DND-41 (cell line): ENCODE data around the gene ZCCHC2.

ENCODE experiments used
- EZH2 ChIP-seq: IDR thresholded peaks from 3 replicates; pipeline ENCODE4 v1.6.1; 2012; ENCODE audit warnings: borderline replicate concordance, low read depth, mild to moderate bottlenecking, moderate library complexity, low read length, inconsistent platforms; ENCODE audit not compliant: severe bottlenecking
- TF ChIP-seq, protein P1 (sequence below): IDR thresholded peaks from 2 replicates; pipeline ENCODE4 v1.5.1; 2012; ENCODE audit warnings: borderline replicate concordance, low read length, moderate library complexity, mild to moderate bottlenecking; ENCODE audit not compliant: poor library complexity, severe bottlenecking; ENCODE audit errors: extremely low read depth

DNA sequence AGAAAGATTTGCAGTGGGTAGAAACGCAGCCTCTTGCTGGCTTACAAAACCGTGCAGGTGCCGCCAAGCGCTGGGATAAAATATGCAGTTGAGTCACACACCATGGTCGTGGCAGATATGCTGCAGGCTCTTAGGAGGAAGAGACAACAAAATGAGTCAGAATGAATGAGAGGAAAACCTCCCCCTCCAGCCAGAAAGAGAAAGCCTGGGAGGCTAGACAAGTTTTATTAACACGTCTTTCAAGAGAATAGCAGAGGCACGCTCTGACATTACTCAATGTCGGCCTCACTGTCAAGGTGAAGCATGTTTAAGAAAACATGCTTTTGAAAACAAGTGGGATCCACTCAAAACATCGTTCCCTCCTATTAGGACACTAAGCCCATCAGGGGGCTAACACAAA lies 37.1 kb upstream of the ZCCHC2 start:
- TF ChIP-seq EZH2 = no peak
- TF ChIP-seq, protein P1, sequence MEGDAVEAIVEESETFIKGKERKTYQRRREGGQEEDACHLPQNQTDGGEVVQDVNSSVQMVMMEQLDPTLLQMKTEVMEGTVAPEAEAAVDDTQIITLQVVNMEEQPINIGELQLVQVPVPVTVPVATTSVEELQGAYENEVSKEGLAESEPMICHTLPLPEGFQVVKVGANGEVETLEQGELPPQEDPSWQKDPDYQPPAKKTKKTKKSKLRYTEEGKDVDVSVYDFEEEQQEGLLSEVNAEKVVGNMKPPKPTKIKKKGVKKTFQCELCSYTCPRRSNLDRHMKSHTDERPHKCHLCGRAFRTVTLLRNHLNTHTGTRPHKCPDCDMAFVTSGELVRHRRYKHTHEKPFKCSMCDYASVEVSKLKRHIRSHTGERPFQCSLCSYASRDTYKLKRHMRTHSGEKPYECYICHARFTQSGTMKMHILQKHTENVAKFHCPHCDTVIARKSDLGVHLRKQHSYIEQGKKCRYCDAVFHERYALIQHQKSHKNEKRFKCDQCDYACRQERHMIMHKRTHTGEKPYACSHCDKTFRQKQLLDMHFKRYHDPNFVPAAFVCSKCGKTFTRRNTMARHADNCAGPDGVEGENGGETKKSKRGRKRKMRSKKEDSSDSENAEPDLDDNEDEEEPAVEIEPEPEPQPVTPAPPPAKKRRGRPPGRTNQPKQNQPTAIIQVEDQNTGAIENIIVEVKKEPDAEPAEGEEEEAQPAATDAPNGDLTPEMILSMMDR = no peak
